K562 (cell line): ENCODE results near the gene PDE4D. TPM values are rescaled to one million over a fixed set of nuclear protein-coding genes. Genes with fewer than 3 reads are reported as not detected.

ENCODE experiments used
- ATAC-seq: fragments of 200-7000 bp; cut with Tn5 transposase; 3 replicates; pipeline ENCODE4 v1.9.1; 2020; ENCODE audit warnings: moderate library complexity
- BruUV-seq: library from RNA; stranded (reverse); fragments of 400-500 nt; replicated peaks from 2 replicates; lab custom pipeline; 2021; lab: Mats Ljungman, UMichigan
- CTCF ChIA-PET: fragments of 300-600 bp; formaldehyde crosslinking; extraction: SDS; loops from one replicate; lab custom pipeline; 2021; ENCODE audit warnings: low intra/inter-chr PET ratio; lab: Yijun Ruan, JAX
- POLR2A ChIA-PET: fragments of 300-600, 350-650 bp; sonication (Branson Sonifier 250); formaldehyde crosslinking; extraction: SDS; loops from one replicate; lab custom pipeline; 2021; ENCODE audit warnings: antibody characterized with exemption, inconsistent platforms; lab: Yijun Ruan, JAX
- DNase-seq, 4 experiments: peaks; one replicate each; pipeline versions ENCODE4 v3.0.0 to v3.0.0-alpha.2; 2011 to 2018; ENCODE audit warnings: low spot score in 3 of 4, mixed read lengths in 3 of 4; ENCODE audit errors: extremely low read depth in 1 of 4
- FAIRE-seq: peaks from 2 replicates; lab custom pipeline; 2011; peaks lifted over from hg19 to GRCh38; lab: Jason Lieb, UNC
- H2AFZ ChIP-seq: 2 replicates; pipeline ENCODE4 v1.6.0; 2011; ENCODE audit warnings: low read depth, low read length, control low read depth, inconsistent platforms
- H3K27ac ChIP-seq: fragments of 200-600 bp; 3 replicates; pipeline ENCODE4 v1.8.0; 2011; ENCODE audit warnings: low read depth, mild to moderate bottlenecking, control low read depth, inconsistent platforms, low read length, moderate library complexity, mixed read lengths; ENCODE audit errors: extremely low read depth
- H3K27me3 ChIP-seq, 2 experiments: fragments of 300-600 bp in 1 of 2; 2 replicates in 1 of 2; 3 replicates in 1 of 2; pipeline versions ENCODE4 v1.6.0 to v1.8.0; 2011; ENCODE audit warnings: inconsistent platforms in 2 of 2, low read length in 2 of 2, mild to moderate bottlenecking in 1 of 2, mixed read lengths in 1 of 2, moderate library complexity in 1 of 2; ENCODE audit not compliant: control insufficient read depth in 2 of 2, insufficient read depth in 2 of 2
- H3K36me3 ChIP-seq: fragments of 300-600 bp; 3 replicates; pipeline ENCODE4 v1.8.0; 2011; ENCODE audit warnings: mild to moderate bottlenecking, low read length, inconsistent platforms; ENCODE audit not compliant: control insufficient read depth, insufficient read depth
- H3K4me1 ChIP-seq, 2 experiments: fragments of 200-600 bp in 1 of 2; replicated peaks in 1 of 2; 2 replicates in 1 of 2; 3 replicates in 1 of 2; pipeline versions ENCODE4 v1.5.1 to v1.8.0; 2011; ENCODE audit warnings: inconsistent platforms in 2 of 2, low read length in 2 of 2, mild to moderate bottlenecking in 1 of 2, mixed read lengths in 1 of 2, moderate library complexity in 1 of 2; ENCODE audit not compliant: control insufficient read depth in 2 of 2, insufficient read depth in 2 of 2
- H3K4me2 ChIP-seq: 2 replicates; pipeline ENCODE4 v1.6.1; 2011; ENCODE audit warnings: low read length, control low read depth, inconsistent platforms, mixed read lengths; ENCODE audit not compliant: insufficient read depth
- H3K4me3 ChIP-seq: fragments of 200-600 bp; sonication (generic), shearing (Covaris generic); 2 replicates; pipeline ENCODE4 v1.5.1; 2016; ENCODE audit warnings: control low read depth, inconsistent platforms
- H3K79me2 ChIP-seq: fragments of 200-600 bp; 3 replicates; pipeline ENCODE4 v1.8.0; 2011; ENCODE audit warnings: low read length, inconsistent platforms; ENCODE audit not compliant: control insufficient read depth, insufficient read depth
- H3K9ac ChIP-seq, 2 experiments: 2 replicates each; pipeline versions ENCODE4 v1.6.0 to v1.6.1; 2011; ENCODE audit warnings: low read depth in 2 of 2, low read length in 2 of 2, control low read depth in 1 of 2, inconsistent platforms in 1 of 2, mild to moderate bottlenecking in 1 of 2, mixed read lengths in 1 of 2; ENCODE audit not compliant: insufficient read depth in 1 of 2
- H3K9me1 ChIP-seq: one replicate; pipeline ENCODE4 v1.6.0; 2011; ENCODE audit warnings: inconsistent platforms, mild to moderate bottlenecking, low read length, moderate library complexity; ENCODE audit not compliant: control insufficient read depth, insufficient read depth
- H3K9me3 ChIP-seq: replicated peaks from 2 replicates; pipeline ENCODE4 v1.5.1; 2011; ENCODE audit warnings: low read depth, low read length, inconsistent platforms; ENCODE audit not compliant: control insufficient read depth, insufficient read depth
- H4K20me1 ChIP-seq: replicated peaks from 2 replicates; pipeline ENCODE4 v1.6.1; 2011; ENCODE audit warnings: low read length, inconsistent platforms, mixed read lengths; ENCODE audit not compliant: control insufficient read depth, insufficient read depth
- CBX1 ChIP-seq: sonication (generic); IDR thresholded peaks from 2 replicates; pipeline ENCODE4 v1.6.1; 2016; ENCODE audit warnings: antibody characterized with exemption, low read depth, mild to moderate bottlenecking
- ZNF384 ChIP-seq: IDR thresholded peaks from 2 replicates; pipeline ENCODE4 v1.6.1; 2012; ENCODE audit warnings: low read depth, low read length, improper control_type of control experiment
- ZNF780A ChIP-seq: fragments of 250-450 bp; sonication (Bioruptor Pico); IDR thresholded peaks from 2 replicates; pipeline ENCODE4 v1.5.0; 2021; ENCODE audit warnings: mild to moderate bottlenecking
- whole genome bisulfite sequencing: fragments of 100-300 bp; shearing (Covaris generic); methylation state at CpG from one replicate; pipeline ENCODE4 v1.1.6; 2016; ENCODE audit warnings: low coverage, mixed read lengths; ENCODE audit not compliant: insufficient coverage; ENCODE audit errors: missing lambda C conversion rate; 5-methylcytosine and 5-hydroxymethylcytosine counted together
- in situ Hi-C: fragments of 300-500 bp; cut with MboI; formaldehyde crosslinking; loops from 4 replicates; pipeline ENCODE4 v1.15.0; 2018; ENCODE audit warnings: inconsistent platforms, mixed read lengths
- intact Hi-C: fragments of 100-400 bp; cut with micrococcal nuclease; formaldehyde crosslinking; loops from 2 replicates; pipeline ENCODE4 v1.14.2; 2022
- polyA plus RNA-seq, 8 experiments: library from polyadenylated mRNA; depleted of rRNA in 4 of 8; stranded (reverse) in 5 of 8; unstranded in 3 of 8; fragments of >200 nt; fragmentation: Nextera tagmentation in 2 of 8; fragmentation: Illumina TruSeq in 1 of 8; extraction: Ambion mirVana in 2 of 8; extraction: Trizol in 1 of 8; gene quantifications; 2 replicates each; pipeline versions ENCODE4 v1.2.1 to v1.2.3, GENCODE V29; 2011 to 2014; ENCODE audit warnings: inconsistent platforms in 1 of 8, missing spikeins in 1 of 8
- total RNA-seq, 7 experiments: library from RNA; depleted of rRNA in 6 of 7; stranded (reverse); fragments of >200 nt in 6 of 7; fragmentation: Illumina TruSeq in 2 of 7; extraction: Trizol in 2 of 7; gene quantifications; 2 replicates each; pipeline versions ENCODE4 v1.2.1 to v1.2.3, GENCODE V29; 2011 to 2021; ENCODE audit warnings: low replicate concordance in 1 of 7
- TF ChIP-seq, protein P1 (sequence below), 3 experiments: fragments of 200-800 bp in 1 of 3; fragments of 250-450 bp in 1 of 3; fragments of 450-650 bp in 1 of 3; sonication (Bioruptor Pico) in 1 of 3; sonication (Bioruptor generic) in 1 of 3; formaldehyde crosslinking in 1 of 3; IDR thresholded peaks; 2 replicates each; pipeline versions ENCODE4 v1.6.1 to v1.8.0; 2016 to 2022; ENCODE audit warnings: mild to moderate bottlenecking in 2 of 3, missing genetic modification characterization in 2 of 3, missing compliant biosample characterization in 1 of 3, moderate library complexity in 1 of 3
- TF ChIP-seq, protein P2 (sequence below): sonication (generic); formaldehyde crosslinking; IDR thresholded peaks from 2 replicates; pipeline ENCODE4 v1.8.0; 2022; ENCODE audit warnings: mild to moderate bottlenecking, low read depth, missing genetic modification reagents
- TF ChIP-seq, protein P3 (sequence below): fragments of 450-650 bp; IDR thresholded peaks from 2 replicates; pipeline ENCODE4 v1.6.1; 2016; ENCODE audit warnings: borderline replicate concordance

Gene PDE4D
- total and polyA plus RNA-seq, 9 of the 15 experiments (the other 6 are each of a cell fraction or from before 2014, with no cell fraction given), result 0.04 to 0.46 (median 0.13) TPM

DNA sequence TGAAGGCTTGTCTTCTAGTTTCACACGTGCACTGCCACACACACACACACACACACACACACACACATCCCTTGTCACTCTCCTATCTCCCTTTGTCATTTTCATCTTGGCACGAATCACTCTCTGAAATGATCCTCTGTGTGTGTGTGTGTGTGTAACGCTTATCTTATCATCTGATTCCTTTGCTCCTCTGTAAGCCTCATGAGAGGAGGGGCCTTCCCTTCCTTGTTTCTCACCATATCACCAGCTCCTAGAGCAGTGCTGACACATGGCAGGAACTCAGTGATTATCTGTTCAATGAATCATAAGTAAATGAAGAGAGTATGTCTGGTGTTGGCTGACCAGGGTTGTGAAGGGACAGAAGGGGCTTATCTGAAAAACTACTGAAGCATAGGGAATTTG is 53.3 kb downstream of the PDE4D start (continued):
- TF ChIP-seq CBX1, result no peak

DNA sequence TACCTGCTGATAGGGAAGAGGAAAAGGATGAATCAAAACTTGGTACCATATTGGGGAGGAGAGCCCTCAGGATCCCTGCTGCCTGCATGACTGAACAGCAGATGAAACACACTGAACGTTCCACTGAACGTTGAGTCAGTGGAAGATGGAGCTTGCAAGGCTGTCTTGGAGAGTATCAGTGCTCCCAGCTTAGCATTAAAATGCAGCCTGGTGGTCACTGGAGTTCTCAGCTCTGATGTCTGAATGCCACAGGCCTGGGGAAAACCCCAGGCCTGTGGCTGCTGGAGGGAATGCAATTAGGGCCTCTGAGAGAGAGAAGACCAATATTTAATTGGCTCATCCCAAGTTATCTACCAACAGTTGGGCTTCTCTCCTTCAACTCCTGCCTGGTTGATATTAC is 54.5 kb downstream of the PDE4D start:
- FAIRE-seq, result no peak
- H3K4me2 ChIP-seq, result no peak overlapping the region
- DNase-seq, result no peak
- in situ Hi-C loops, result no loop called here
- intact Hi-C loops, result no loop called here
- no peaks in the 10 kb centered on the region for H4K20me1 ChIP-seq
- no peak for ATAC-seq
- H2AFZ ChIP-seq, result no peak overlapping the region
- no peak overlapping the region for H3K27ac ChIP-seq
- no peak overlapping the region for H3K9ac ChIP-seq
- no peaks in the 10 kb centered on the region for H3K79me2 ChIP-seq
- H3K27me3 ChIP-seq, result no peaks in the 10 kb centered on the region
- BruUV-seq, result no TSS peak
- no peaks in the 10 kb centered on the region for H3K36me3 ChIP-seq
- H3K9me1 ChIP-seq, result no peaks in the 10 kb centered on the region
- H3K4me1 ChIP-seq, result no peaks in the 10 kb centered on the region
- ChIA-PET CTCF (no interaction called here), POLR2A (no interaction called here)
- WGBS, result 0% methylated on average over 2 of the region's 2 CpGs
- no peaks in the 10 kb centered on the region for H3K9me3 ChIP-seq
- H3K4me3 ChIP-seq, result no peak overlapping the region
- TF ChIP-seq ZNF384 (no peak), ZNF780A (no peak)
- TF ChIP-seq, protein P1, sequence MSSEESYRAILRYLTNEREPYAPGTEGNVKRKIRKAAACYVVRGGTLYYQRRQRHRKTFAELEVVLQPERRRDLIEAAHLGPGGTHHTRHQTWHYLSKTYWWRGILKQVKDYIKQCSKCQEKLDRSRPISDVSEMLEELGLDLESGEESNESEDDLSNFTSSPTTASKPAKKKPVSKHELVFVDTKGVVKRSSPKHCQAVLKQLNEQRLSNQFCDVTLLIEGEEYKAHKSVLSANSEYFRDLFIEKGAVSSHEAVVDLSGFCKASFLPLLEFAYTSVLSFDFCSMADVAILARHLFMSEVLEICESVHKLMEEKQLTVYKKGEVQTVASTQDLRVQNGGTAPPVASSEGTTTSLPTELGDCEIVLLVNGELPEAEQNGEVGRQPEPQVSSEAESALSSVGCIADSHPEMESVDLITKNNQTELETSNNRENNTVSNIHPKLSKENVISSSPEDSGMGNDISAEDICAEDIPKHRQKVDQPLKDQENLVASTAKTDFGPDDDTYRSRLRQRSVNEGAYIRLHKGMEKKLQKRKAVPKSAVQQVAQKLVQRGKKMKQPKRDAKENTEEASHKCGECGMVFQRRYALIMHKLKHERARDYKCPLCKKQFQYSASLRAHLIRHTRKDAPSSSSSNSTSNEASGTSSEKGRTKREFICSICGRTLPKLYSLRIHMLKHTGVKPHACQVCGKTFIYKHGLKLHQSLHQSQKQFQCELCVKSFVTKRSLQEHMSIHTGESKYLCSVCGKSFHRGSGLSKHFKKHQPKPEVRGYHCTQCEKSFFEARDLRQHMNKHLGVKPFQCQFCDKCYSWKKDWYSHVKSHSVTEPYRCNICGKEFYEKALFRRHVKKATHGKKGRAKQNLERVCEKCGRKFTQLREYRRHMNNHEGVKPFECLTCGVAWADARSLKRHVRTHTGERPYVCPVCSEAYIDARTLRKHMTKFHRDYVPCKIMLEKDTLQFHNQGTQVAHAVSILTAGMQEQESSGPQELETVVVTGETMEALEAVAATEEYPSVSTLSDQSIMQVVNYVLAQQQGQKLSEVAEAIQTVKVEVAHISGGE (CRISPR knock-in tag; IDR thresholded peaks at IDR 0.05), result no peak
- TF ChIP-seq, protein P2, sequence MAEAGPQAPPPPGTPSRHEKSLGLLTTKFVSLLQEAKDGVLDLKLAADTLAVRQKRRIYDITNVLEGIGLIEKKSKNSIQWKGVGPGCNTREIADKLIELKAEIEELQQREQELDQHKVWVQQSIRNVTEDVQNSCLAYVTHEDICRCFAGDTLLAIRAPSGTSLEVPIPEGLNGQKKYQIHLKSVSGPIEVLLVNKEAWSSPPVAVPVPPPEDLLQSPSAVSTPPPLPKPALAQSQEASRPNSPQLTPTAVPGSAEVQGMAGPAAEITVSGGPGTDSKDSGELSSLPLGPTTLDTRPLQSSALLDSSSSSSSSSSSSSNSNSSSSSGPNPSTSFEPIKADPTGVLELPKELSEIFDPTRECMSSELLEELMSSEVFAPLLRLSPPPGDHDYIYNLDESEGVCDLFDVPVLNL (CRISPR knock-in tag), result no peak
- TF ChIP-seq, protein P3, sequence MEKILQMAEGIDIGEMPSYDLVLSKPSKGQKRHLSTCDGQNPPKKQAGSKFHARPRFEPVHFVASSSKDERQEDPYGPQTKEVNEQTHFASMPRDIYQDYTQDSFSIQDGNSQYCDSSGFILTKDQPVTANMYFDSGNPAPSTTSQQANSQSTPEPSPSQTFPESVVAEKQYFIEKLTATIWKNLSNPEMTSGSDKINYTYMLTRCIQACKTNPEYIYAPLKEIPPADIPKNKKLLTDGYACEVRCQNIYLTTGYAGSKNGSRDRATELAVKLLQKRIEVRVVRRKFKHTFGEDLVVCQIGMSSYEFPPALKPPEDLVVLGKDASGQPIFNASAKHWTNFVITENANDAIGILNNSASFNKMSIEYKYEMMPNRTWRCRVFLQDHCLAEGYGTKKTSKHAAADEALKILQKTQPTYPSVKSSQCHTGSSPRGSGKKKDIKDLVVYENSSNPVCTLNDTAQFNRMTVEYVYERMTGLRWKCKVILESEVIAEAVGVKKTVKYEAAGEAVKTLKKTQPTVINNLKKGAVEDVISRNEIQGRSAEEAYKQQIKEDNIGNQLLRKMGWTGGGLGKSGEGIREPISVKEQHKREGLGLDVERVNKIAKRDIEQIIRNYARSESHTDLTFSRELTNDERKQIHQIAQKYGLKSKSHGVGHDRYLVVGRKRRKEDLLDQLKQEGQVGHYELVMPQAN, result no peak
